Right lobe of liver (tissue), 6 donors: ENCODE results near the gene OVCA2. TPM values are rescaled to one million over a fixed set of nuclear protein-coding genes. Genes with fewer than 3 reads are reported as not detected.

Source experiments
- ATAC-seq, 4 donors: fragments of 200-7000 bp; cut with Tn5 transposase; one replicate each; pipeline ENCODE4 v1.9.1; 2020; ENCODE audit warnings: mild to moderate bottlenecking in 4 of 4, moderate library complexity in 4 of 4
- DNase-seq, 3 donors: peaks; one replicate each; pipeline ENCODE4 v3.0.0-alpha.2; 2020
- H3K27ac ChIP-seq, 3 donors: fragments of 200-600 bp; one replicate each; pipeline ENCODE4 v1.8.0; 2022
- H3K27me3 ChIP-seq, 2 donors: fragments of 200-600 bp; one replicate each; pipeline ENCODE4 v1.8.0; 2022
- H3K36me3 ChIP-seq, 4 donors: fragments of 200-600 bp; sonication (generic) in 1 of 4; one replicate each; pipeline versions ENCODE4 v1.5.1 to v1.8.0; 2017 to 2022; ENCODE audit warnings: control low read depth in 1 of 4
- H3K4me1 ChIP-seq, 4 donors: fragments of 200-600 bp; sonication (generic) in 1 of 4; one replicate each; pipeline versions ENCODE4 v1.5.1 to v1.8.0; 2017 to 2022; ENCODE audit warnings: control low read depth in 1 of 4
- H3K4me3 ChIP-seq, 3 donors: fragments of 200-600 bp; one replicate each; pipeline ENCODE4 v1.8.0; 2022
- H3K9me3 ChIP-seq, 4 donors: fragments of 200-600 bp; sonication (generic) in 1 of 4; one replicate each; pipeline versions ENCODE4 v1.5.1 to v1.8.0; 2017 to 2022; ENCODE audit warnings: control low read depth in 1 of 4
- POLR2A ChIP-seq: fragments of 450-650 bp; IDR thresholded peaks from one replicate; pipeline ENCODE4 v1.6.1; 2017; ENCODE audit warnings: antibody characterized with exemption, mild to moderate bottlenecking
- WGBS: methylation state at CpG from one replicate; pipeline ENCODE4 v1.1.6; 2018; ENCODE audit warnings: low coverage, low lambda C conversion rate; ENCODE audit not compliant: insufficient coverage; ENCODE audit errors: missing lambda C conversion rate; 5-methylcytosine and 5-hydroxymethylcytosine counted together
- intact Hi-C, 2 donors: fragments of 100-400 bp; cut with DNase I; formaldehyde crosslinking; loops; one replicate each; pipeline versions ENCODE4 v1.11.2 to v1.14.1; 2022
- total RNA-seq, 6 experiments: library from RNA; depleted of rRNA in 2 of 6; stranded (reverse); fragments of >200 nt in 2 of 6; fragmentation: NEBNext Ultra II Directional in 3 of 6; extraction: Animal tissue kit (Norgen Biotek cat#: 25700) in 3 of 6; gene quantifications; one replicate each; pipeline versions ENCODE4 v1.1.0 to v1.2.4, GENCODE V29; 2016 to 2023
- TF ChIP-seq, protein P1 (sequence below), 4 donors: fragments of 200-600 bp in 3 of 4; fragments of 450-650 bp in 1 of 4; IDR thresholded peaks; one replicate each; pipeline versions ENCODE4 v1.5.1 to v1.8.0; 2016 to 2022; ENCODE audit warnings: antibody characterized with exemption in 4 of 4, mild to moderate bottlenecking in 2 of 4
- donor health status: DM: no; HTN: yes; CAD: no.
- donor health status: DM: no; HTN: no; CAD: no.
- donor health status: DM: no; HTN: no; CAD: no.
- donor health status: DM: no; HTN: yes; CAD: no.
- donor health status: DM: no; HTN: yes; CAD: no.

OVCA2 gene
- total RNA-seq, 6 experiments from 2014 or later: 10.3 to 36.2 (median 14.8) TPM

DNA sequence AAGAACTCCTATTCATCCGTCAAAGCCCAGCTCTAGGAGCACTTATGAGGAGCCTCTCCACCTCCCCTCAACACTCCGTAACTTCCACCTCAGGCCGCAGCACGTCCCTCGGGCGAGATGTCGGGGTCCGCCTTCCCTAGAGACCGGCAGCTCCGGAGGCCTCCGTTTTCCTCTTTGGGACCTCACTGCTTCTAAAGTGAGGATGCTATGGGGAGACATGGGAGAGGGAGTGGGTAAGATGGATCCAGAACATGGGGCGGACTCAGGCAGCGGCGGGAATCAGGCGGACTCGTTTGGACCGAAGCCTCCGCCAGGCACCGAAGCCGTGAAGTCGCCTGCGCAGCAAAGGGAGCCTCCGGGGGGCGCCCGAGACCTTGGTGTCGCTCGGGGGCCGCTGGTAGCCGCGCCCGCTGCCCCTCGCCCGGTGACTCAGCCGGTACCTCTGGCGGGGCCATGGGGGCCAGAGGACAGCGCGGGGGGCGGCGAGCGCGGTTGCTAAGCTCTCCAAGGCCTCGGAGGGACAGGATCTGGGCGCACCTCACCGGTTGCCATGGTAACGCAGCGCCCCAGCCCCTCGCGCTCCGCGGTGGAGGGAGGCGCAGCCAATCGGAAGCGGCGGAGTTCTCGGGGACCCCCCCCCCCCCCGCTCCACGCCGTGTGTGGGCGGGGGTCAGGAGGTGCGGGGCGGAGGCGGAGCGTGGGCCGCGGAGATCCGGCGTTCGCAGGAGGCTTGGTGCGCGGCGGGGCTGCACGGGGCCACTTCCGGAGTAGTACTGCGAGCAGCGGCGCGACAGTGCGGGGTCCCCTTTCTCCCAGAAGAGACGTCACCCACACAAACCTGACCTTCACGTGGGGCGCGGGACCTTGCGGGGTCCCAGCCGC is 11.8 kb downstream of the OVCA2 start:
- Histone ChIP-seq H3K4me3 (peak overlapping the region; percentile 14 to 43 (median 29)), H3K27ac (peak overlapping the region in 1 of 3 donors; percentile 89), H3K36me3 (no peaks in the 10 kb centered on the region), H3K9me3 (no peaks in the 10 kb centered on the region), H3K4me1 (peaks cover 0 to 47% (median 7%) of the 10 kb centered on the region in 4 donors), H3K27me3 (peaks cover 0 to 19% of the 10 kb centered on the region in 2 donors)
- TF ChIP-seq, protein P1, sequence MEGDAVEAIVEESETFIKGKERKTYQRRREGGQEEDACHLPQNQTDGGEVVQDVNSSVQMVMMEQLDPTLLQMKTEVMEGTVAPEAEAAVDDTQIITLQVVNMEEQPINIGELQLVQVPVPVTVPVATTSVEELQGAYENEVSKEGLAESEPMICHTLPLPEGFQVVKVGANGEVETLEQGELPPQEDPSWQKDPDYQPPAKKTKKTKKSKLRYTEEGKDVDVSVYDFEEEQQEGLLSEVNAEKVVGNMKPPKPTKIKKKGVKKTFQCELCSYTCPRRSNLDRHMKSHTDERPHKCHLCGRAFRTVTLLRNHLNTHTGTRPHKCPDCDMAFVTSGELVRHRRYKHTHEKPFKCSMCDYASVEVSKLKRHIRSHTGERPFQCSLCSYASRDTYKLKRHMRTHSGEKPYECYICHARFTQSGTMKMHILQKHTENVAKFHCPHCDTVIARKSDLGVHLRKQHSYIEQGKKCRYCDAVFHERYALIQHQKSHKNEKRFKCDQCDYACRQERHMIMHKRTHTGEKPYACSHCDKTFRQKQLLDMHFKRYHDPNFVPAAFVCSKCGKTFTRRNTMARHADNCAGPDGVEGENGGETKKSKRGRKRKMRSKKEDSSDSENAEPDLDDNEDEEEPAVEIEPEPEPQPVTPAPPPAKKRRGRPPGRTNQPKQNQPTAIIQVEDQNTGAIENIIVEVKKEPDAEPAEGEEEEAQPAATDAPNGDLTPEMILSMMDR (IDR thresholded peaks at IDR 0.05): peak; percentile 38 to 59 (median 49)
- peak; percentile 10 for TF ChIP-seq POLR2A
- intact Hi-C loops: loop anchor here in 1 of 2 donors (10.0 kb wide), 1 partner anchor 191 kb away; no protein-coding TSS in a partner anchor
- peak; percentile 66 to 82 (median 76) for DNase-seq
- WGBS: 9% methylated on average over 14 of the region's 84 CpGs
- ATAC-seq: peak; percentile 4 to 21 (median 9)

DNA sequence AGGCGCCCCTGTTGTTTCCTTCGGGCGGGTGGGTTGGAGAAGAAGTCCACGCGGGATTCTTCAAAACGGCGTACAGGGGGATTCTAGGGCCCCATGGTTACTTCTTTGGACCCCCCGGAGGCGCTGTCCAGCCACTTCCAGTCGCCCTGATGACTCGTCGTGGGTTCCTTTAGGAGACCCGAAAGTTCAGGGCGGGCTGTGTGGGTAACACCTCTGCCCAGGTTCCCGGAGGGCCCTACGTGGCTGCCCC is 12.4 kb downstream of the OVCA2 start:
- ATAC-seq (no peak), DNase-seq (no peak)
- intact Hi-C loops: loop anchor here in 1 of 2 donors (10.0 kb wide), 1 partner anchor 191 kb away; no protein-coding TSS in a partner anchor
- no CpG with 5 or more reads among the region's 16 CpGs for WGBS
- H3K4me1 ChIP-seq: peaks cover 0 to 47% (median 6%) of the 10 kb centered on the region in 4 donors
- no peaks in the 10 kb centered on the region for H3K36me3 ChIP-seq
- H3K27ac ChIP-seq: peak overlapping the region in 1 of 3 donors; percentile 89
- peaks cover 0 to 19% of the 10 kb centered on the region in 2 donors for H3K27me3 ChIP-seq
- no peaks in the 10 kb centered on the region for H3K9me3 ChIP-seq
- no peak for TF ChIP-seq POLR2A
- TF ChIP-seq, protein P1 (IDR thresholded peaks at IDR 0.05): no peak
- peak overlapping the region; percentile 14 to 59 (median 29) for H3K4me3 ChIP-seq

DNA sequence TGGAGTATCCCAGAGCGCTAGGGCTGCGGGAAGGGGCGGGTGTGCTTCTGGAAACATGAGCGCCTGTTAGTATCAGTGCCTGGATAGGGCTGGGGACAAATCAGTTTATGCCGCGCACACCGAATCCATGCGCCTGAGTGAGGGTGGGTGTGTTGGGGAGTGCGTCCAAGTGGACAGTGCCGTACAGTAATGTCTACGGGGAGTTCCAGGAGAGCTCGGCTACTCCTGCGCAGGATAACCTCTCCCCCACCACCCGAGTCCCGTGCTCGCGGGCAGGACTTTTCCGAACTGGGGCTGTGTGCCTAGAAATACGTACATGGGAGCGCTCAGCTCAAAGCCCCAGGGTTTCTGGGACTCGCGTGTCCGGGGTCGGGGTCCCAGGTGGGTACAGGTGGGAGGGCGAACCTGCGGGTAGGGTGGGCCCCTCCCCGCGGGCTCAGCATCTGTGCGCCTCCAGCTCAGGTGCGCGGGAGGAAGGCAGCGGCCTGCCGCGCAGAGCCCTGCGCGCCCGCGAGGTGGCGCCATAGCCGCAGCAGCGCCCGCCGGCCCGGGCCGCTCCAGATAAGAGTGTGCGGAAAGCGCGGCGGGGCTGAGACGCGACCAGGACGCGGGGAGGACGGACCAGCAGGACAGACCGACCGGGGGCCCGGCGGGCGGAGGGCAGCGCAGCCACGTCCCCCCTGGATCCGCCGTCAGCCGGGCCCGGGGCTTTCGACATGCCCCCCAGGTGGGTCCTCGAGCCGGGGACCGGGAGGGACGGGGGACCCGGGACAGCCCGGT is 12.9 kb downstream of the OVCA2 start, which contains the start of gene HIC1:
TSS of gene HIC1 (plus strand) at position 592 of the 780 bp plus-strand sequence. CDS start 1,588 bp downstream, outside the sequence.
- intact Hi-C loops: loop anchor here (5.0 to 10.0 kb wide), 2 partner anchors 188 to 190 kb away; no protein-coding TSS in a partner anchor
- H3K27me3 ChIP-seq: peaks cover 0 to 19% of the 10 kb centered on the region in 2 donors
- TF ChIP-seq POLR2A: peak; percentile 64
- TF ChIP-seq, protein P1 (IDR thresholded peaks at IDR 0.05): peak; percentile 90 to 97 (median 94)
- H3K4me3 ChIP-seq: peak within 1 kb of the TSS; percentile 35 to 59 (median 49)
- peak; percentile 77 to 84 (median 83) for DNase-seq
- no peaks in the 10 kb centered on the region for H3K36me3 ChIP-seq
- 0% methylated on average over 11 of the region's 72 CpGs for WGBS
- peak; percentile 51 to 64 (median 64) for ATAC-seq
- H3K9me3 ChIP-seq: no peaks in the 10 kb centered on the region
- H3K4me1 ChIP-seq: peaks cover 0 to 42% (median 5%) of the 10 kb centered on the region in 4 donors
- H3K27ac ChIP-seq: peak within 1 kb of the TSS; percentile 50 to 89 (median 71)
